Common myeloid progenitor, CD34-positive (primary cell): ENCODE measurements around the gene SLC22A1.
"Not testable (repeated sequence)": the region's sequence is repeated elsewhere in the genome, so short reads cannot be mapped to it uniquely, and the experiment has no call there.

Source experiments
- CTCF ChIA-PET: fragments of 350-600 bp; sonication (Branson Sonifier 250); formaldehyde crosslinking; loops from one replicate; lab custom pipeline; 2021; ENCODE audit warnings: antibody characterized with exemption; lab: Charles Lee
- POLR2A ChIA-PET: fragments of 350-600 bp; sonication (Branson Sonifier 250); formaldehyde crosslinking; loops from one replicate; lab custom pipeline; 2021; ENCODE audit warnings: antibody characterized with exemption; lab: Charles Lee
- DNase-seq, 3 donors: peaks; one replicate each; pipeline versions ENCODE4 v3.0.0 to v3.0.0-alpha.2; 2013
- H3K27ac ChIP-seq, 2 experiments: 1 replicate in 1 of 2; 2 replicates in 1 of 2; pipeline ENCODE4 v1.7.0; 2013; ENCODE audit warnings: inconsistent platforms in 2 of 2, low read length in 2 of 2, mild to moderate bottlenecking in 2 of 2, low read depth in 1 of 2, moderate library complexity in 1 of 2; ENCODE audit not compliant: severe bottlenecking in 2 of 2, insufficient read depth in 1 of 2, poor library complexity in 1 of 2
- H3K27me3 ChIP-seq, 5 experiments: replicated peaks in 2 of 5; 1 replicate in 3 of 5; 2 replicates in 2 of 5; pipeline versions ENCODE4 v1.6.1 to v1.7.0; 2013; ENCODE audit warnings: low read length in 4 of 5, mild to moderate bottlenecking in 2 of 5, moderate library complexity in 2 of 5, inconsistent platforms in 1 of 5; ENCODE audit not compliant: insufficient read depth in 5 of 5, control insufficient read depth in 4 of 5
- H3K36me3 ChIP-seq, 4 experiments: 1 replicate in 2 of 4; 2 replicates in 2 of 4; pipeline versions ENCODE4 v1.6.1 to v1.7.0; 2013; ENCODE audit warnings: low read length in 3 of 4, control low read depth in 1 of 4, mild to moderate bottlenecking in 1 of 4; ENCODE audit not compliant: control insufficient read depth in 4 of 4, insufficient read depth in 4 of 4
- H3K4me1 ChIP-seq, 4 experiments: 1 replicate in 3 of 4; 2 replicates in 1 of 4; pipeline versions ENCODE4 v1.6.1 to v1.7.1; 2013; ENCODE audit warnings: low read length in 3 of 4, mild to moderate bottlenecking in 3 of 4, control low read depth in 1 of 4, inconsistent platforms in 1 of 4, moderate library complexity in 1 of 4; ENCODE audit not compliant: control insufficient read depth in 4 of 4, insufficient read depth in 4 of 4; ENCODE audit errors: control extremely low read depth in 1 of 4
- H3K4me3 ChIP-seq, 7 experiments: 1 replicate in 4 of 7; 2 replicates in 3 of 7; pipeline versions ENCODE4 v1.5.1 to v1.7.0; 2013; ENCODE audit warnings: mild to moderate bottlenecking in 7 of 7, low read length in 6 of 7, moderate library complexity in 6 of 7, inconsistent platforms in 2 of 7, low read depth in 2 of 7, control low read depth in 1 of 7; ENCODE audit not compliant: insufficient read depth in 4 of 7, control insufficient read depth in 1 of 7; ENCODE audit errors: extremely low read depth in 1 of 7
- H3K9me3 ChIP-seq, 5 experiments: 1 replicate in 4 of 5; 2 replicates in 1 of 5; pipeline versions ENCODE4 v1.6.1 to v1.7.1; 2013; ENCODE audit warnings: low read length in 4 of 5, mild to moderate bottlenecking in 2 of 5, inconsistent platforms in 1 of 5, low read depth in 1 of 5, moderate library complexity in 1 of 5; ENCODE audit not compliant: control insufficient read depth in 4 of 5, insufficient read depth in 2 of 5; ENCODE audit errors: control extremely low read depth in 1 of 5
- WGBS: methylation state at CpG from one replicate; pipeline ENCODE4 v1.1.5; 2013; ENCODE audit not compliant: insufficient coverage; 5-methylcytosine and 5-hydroxymethylcytosine counted together

The SLC22A1 gene

GRCh38 chr6:160160450-160160849 is 38.8 kb downstream of the SLC22A1 start:
- Histone ChIP-seq H3K4me3 (no peak overlapping the region), H3K36me3 (no peaks in the 10 kb centered on the region), H3K9me3 (no peaks in the 10 kb centered on the region), H3K4me1 (no peaks in the 10 kb centered on the region), H3K27me3 (peaks cover 0 to 27% (median 4%) of the 10 kb centered on the region in 5 experiments), H3K27ac (no peak overlapping the region)
- 92% methylated on average over 5 of the region's 6 CpGs for WGBS
- ChIA-PET POLR2A (no interaction called here), CTCF (no interaction called here)
- DNase-seq, result no peak

- POLR2A ChIA-PET, result no interaction called here
Measured at GRCh38 chr6:160160929-160161646, 39.5 kb downstream of the SLC22A1 start.

GRCh38 chr6:160161647-160161986 is 40.0 kb downstream of the SLC22A1 start:
- ChIA-PET CTCF (no interaction called here), POLR2A (no interaction called here)
- no peak overlapping the region for H3K27ac ChIP-seq
- 62% methylated on average over 5 of the region's 5 CpGs for WGBS
- peaks cover 0 to 26% (median 4%) of the 10 kb centered on the region in 5 experiments for H3K27me3 ChIP-seq
- no peak overlapping the region for H3K4me3 ChIP-seq
- H3K9me3 ChIP-seq, result no peaks in the 10 kb centered on the region
- H3K36me3 ChIP-seq, result no peaks in the 10 kb centered on the region
- DNase-seq, result no peak
- no peaks in the 10 kb centered on the region for H3K4me1 ChIP-seq

More at GRCh38 chr6:160160929-160161646, 39.5 kb downstream of the SLC22A1 start:
- no peak for DNase-seq
- no peaks in the 10 kb centered on the region for H3K4me1 ChIP-seq
- H3K4me3 ChIP-seq, result no peak overlapping the region
- no peak overlapping the region for H3K27ac ChIP-seq
- CTCF ChIA-PET, result no interaction called here
- peaks cover 0 to 23% (median 4%) of the 10 kb centered on the region in 5 experiments for H3K27me3 ChIP-seq
- no peaks in the 10 kb centered on the region for H3K9me3 ChIP-seq
- no peaks in the 10 kb centered on the region for H3K36me3 ChIP-seq
- WGBS, result 83% methylated on average over 13 of the region's 15 CpGs

- ChIA-PET CTCF (no interaction called here), POLR2A (no interaction called here)
- DNase-seq, result no peak
- Histone ChIP-seq H3K4me3 (no peak overlapping the region), H3K4me1 (no peaks in the 10 kb centered on the region), H3K9me3 (no peaks in the 10 kb centered on the region), H3K27ac (no peak overlapping the region), H3K36me3 (no peaks in the 10 kb centered on the region), H3K27me3 (peaks cover 0 to 26% (median 4%) of the 10 kb centered on the region in 5 experiments)
- WGBS, result 90% methylated on average over 2 of the region's 5 CpGs
Measured at GRCh38 chr6:160162030-160162566, 40.5 kb downstream of the SLC22A1 start.

- H3K27ac ChIP-seq, result no peak overlapping the region
- no peaks in the 10 kb centered on the region for H3K4me1 ChIP-seq
- no peak for DNase-seq
- CTCF ChIA-PET, result no interaction called here
- H3K36me3 ChIP-seq, result no peaks in the 10 kb centered on the region
- H3K4me3 ChIP-seq, result no peak overlapping the region
- H3K27me3 ChIP-seq, result peaks cover 0 to 26% (median 4%) of the 10 kb centered on the region in 5 experiments
- WGBS, result 96% methylated on average over 8 of the region's 8 CpGs
- POLR2A ChIA-PET, result no interaction called here
- H3K9me3 ChIP-seq, result no peaks in the 10 kb centered on the region
Measured at GRCh38 chr6:160163425-160163824, 41.8 kb downstream of the SLC22A1 start.

GRCh38 chr6:160163912-160164311 is 42.3 kb downstream of the SLC22A1 start:
- CTCF ChIA-PET, result no interaction called here
- Histone ChIP-seq H3K36me3 (no peaks in the 10 kb centered on the region), H3K4me1 (no peaks in the 10 kb centered on the region), H3K4me3 (no peak overlapping the region), H3K9me3 (no peaks in the 10 kb centered on the region), H3K27me3 (peaks cover 0 to 26% (median 4%) of the 10 kb centered on the region in 5 experiments), H3K27ac (no peak overlapping the region)
- no peak for DNase-seq
- POLR2A ChIA-PET, result no interaction called here
- WGBS, result 94% methylated on average over 4 of the region's 7 CpGs

- H3K36me3 ChIP-seq, H3K27ac ChIP-seq, CTCF ChIA-PET, H3K4me1 ChIP-seq, H3K4me3 ChIP-seq, DNase-seq, POLR2A ChIA-PET, H3K9me3 ChIP-seq: not testable (repeated sequence)
- peaks cover 0 to 35% (median 2%) of the 10 kb centered on the region in 5 experiments for H3K27me3 ChIP-seq
- WGBS, result 83% methylated on average over 1 of the region's 3 CpGs
Measured at GRCh38 chr6:160165928-160166327, 44.3 kb downstream of the SLC22A1 start.
